H9 (cell line): ENCODE results near the gene ZNF366. TPM values are rescaled to one million over a fixed set of nuclear protein-coding genes. Genes with fewer than 3 reads are reported as not detected.

Source experiments
- DNase-seq: peaks from one replicate; pipeline ENCODE4 v3.0.0-alpha.2; 2017
- H2AFZ ChIP-seq: one replicate; pipeline ENCODE4 v1.6.1; 2013; ENCODE audit warnings: mild to moderate bottlenecking, low read length, control low read depth, moderate library complexity
- H2AK5ac ChIP-seq: 2 replicates; pipeline ENCODE4 v1.6.1; 2013; ENCODE audit warnings: low read length, control low read depth, mixed read lengths; ENCODE audit not compliant: insufficient read length
- H2BK120ac ChIP-seq: one replicate; pipeline ENCODE4 v1.6.1; 2013; ENCODE audit warnings: low read depth, mild to moderate bottlenecking, low read length, control low read depth, inconsistent platforms; ENCODE audit not compliant: poor library complexity, severe bottlenecking
- H2BK12ac ChIP-seq: 2 replicates; pipeline ENCODE4 v1.6.1; 2013; ENCODE audit warnings: low read length, control low read depth, mixed read lengths, low read depth; ENCODE audit not compliant: insufficient read length
- H2BK15ac ChIP-seq: 2 replicates; pipeline ENCODE4 v1.6.1; 2013; ENCODE audit warnings: low read depth, low read length, control low read depth
- H2BK20ac ChIP-seq: one replicate; pipeline ENCODE4 v1.6.1; 2013; ENCODE audit warnings: low read depth, mild to moderate bottlenecking, low read length, control low read depth, inconsistent platforms; ENCODE audit not compliant: poor library complexity, severe bottlenecking
- H2BK5ac ChIP-seq: 2 replicates; pipeline ENCODE4 v1.6.1; 2013; ENCODE audit warnings: low read length, control low read depth, mixed read lengths; ENCODE audit not compliant: insufficient read length
- H3K14ac ChIP-seq: 2 replicates; pipeline ENCODE4 v1.6.1; 2013; ENCODE audit warnings: low read length, control low read depth; ENCODE audit not compliant: insufficient read depth
- H3K18ac ChIP-seq: 2 replicates; pipeline ENCODE4 v1.6.1; 2013; ENCODE audit warnings: low read depth, mild to moderate bottlenecking, mixed read lengths, low read length, control low read depth; ENCODE audit not compliant: insufficient read length
- H3K23ac ChIP-seq: 2 replicates; pipeline ENCODE4 v1.6.1; 2013; ENCODE audit warnings: low read length, control low read depth, mixed read lengths, low read depth; ENCODE audit not compliant: insufficient read length
- H3K23me2 ChIP-seq: 2 replicates; pipeline ENCODE4 v1.6.1; 2013; ENCODE audit warnings: low read depth, mild to moderate bottlenecking, mixed read lengths, low read length, control low read depth; ENCODE audit not compliant: insufficient read length, poor library complexity, severe bottlenecking
- H3K27ac ChIP-seq: 2 replicates; pipeline ENCODE4 v1.5.1; 2013; ENCODE audit warnings: low read length, control low read depth, mixed read lengths, low read depth; ENCODE audit not compliant: insufficient read length
- H3K27me3 ChIP-seq: 2 replicates; pipeline ENCODE4 v1.6.1; 2013; ENCODE audit warnings: low read length, control low read depth, inconsistent platforms; ENCODE audit not compliant: insufficient read depth
- H3K4ac ChIP-seq: 2 replicates; pipeline ENCODE4 v1.6.1; 2013; ENCODE audit warnings: low read depth, mild to moderate bottlenecking, control low read depth, inconsistent platforms, low read length, moderate library complexity
- H3K4me1 ChIP-seq: 2 replicates; pipeline ENCODE4 v1.6.1; 2013; ENCODE audit warnings: low read length, control low read depth, inconsistent platforms; ENCODE audit not compliant: insufficient read depth
- H3K4me2 ChIP-seq: 2 replicates; pipeline ENCODE4 v1.6.1; 2013; ENCODE audit warnings: low read length, control low read depth, mixed read lengths; ENCODE audit not compliant: insufficient read length, insufficient read depth
- H3K56ac ChIP-seq: 2 replicates; pipeline ENCODE4 v1.6.1; 2013; ENCODE audit warnings: low read depth, mild to moderate bottlenecking, mixed read lengths, low read length, control low read depth; ENCODE audit not compliant: insufficient read length
- H3K79me1 ChIP-seq: 2 replicates; pipeline ENCODE4 v1.6.1; 2013; ENCODE audit warnings: low read depth, mild to moderate bottlenecking, moderate library complexity, low read length, control low read depth, inconsistent platforms; ENCODE audit not compliant: insufficient read depth, poor library complexity, severe bottlenecking
- H3K79me2 ChIP-seq: 2 replicates; pipeline ENCODE4 v1.6.1; 2013; ENCODE audit warnings: low read length, control low read depth, inconsistent platforms; ENCODE audit not compliant: insufficient read depth
- H3K9ac ChIP-seq: 2 replicates; pipeline ENCODE4 v1.6.1; 2013; ENCODE audit warnings: low read length, control low read depth, mixed read lengths; ENCODE audit not compliant: insufficient read length; ENCODE audit errors: extremely low read depth
- H3K9me3 ChIP-seq: one replicate; pipeline ENCODE4 v1.6.1; 2013; ENCODE audit warnings: low read depth, low read length, inconsistent platforms; ENCODE audit not compliant: control insufficient read depth
- H3T11ph ChIP-seq: one replicate; pipeline ENCODE4 v1.6.1; 2013; ENCODE audit warnings: mild to moderate bottlenecking, low read length, control low read depth, inconsistent platforms
- H4K20me1 ChIP-seq: one replicate; pipeline ENCODE4 v1.6.1; 2013; ENCODE audit not compliant: control insufficient read depth, insufficient read length, insufficient read depth
- H4K5ac ChIP-seq: 2 replicates; pipeline ENCODE4 v1.6.1; 2013; ENCODE audit warnings: low read depth, mild to moderate bottlenecking, mixed read lengths, low read length, control low read depth; ENCODE audit not compliant: insufficient read length
- H4K8ac ChIP-seq: replicated peaks from 2 replicates; pipeline ENCODE4 v1.6.1; 2013; ENCODE audit warnings: low read length, control low read depth, mixed read lengths, low read depth; ENCODE audit not compliant: insufficient read length
- H4K91ac ChIP-seq: 2 replicates; pipeline ENCODE4 v1.6.1; 2013; ENCODE audit warnings: low read depth, mild to moderate bottlenecking, moderate library complexity, mixed read lengths, low read length, control low read depth; ENCODE audit not compliant: insufficient read length
- H3K27ac Mint-ChIP-seq, 3 experiments: 2 replicates in 2 of 3; 3 replicates in 1 of 3; pipeline ENCODE4 v1.8.0; 2020 to 2021; ENCODE audit warnings: mixed read lengths in 3 of 3, mild to moderate bottlenecking in 1 of 3, moderate library complexity in 1 of 3
- H3K27me3 Mint-ChIP-seq: 2 replicates; pipeline ENCODE4 v1.8.0; 2021; ENCODE audit warnings: low read depth, mild to moderate bottlenecking, moderate library complexity, mixed read lengths
- H3K36me3 Mint-ChIP-seq, 3 experiments: 2 replicates in 2 of 3; 3 replicates in 1 of 3; pipeline ENCODE4 v1.8.0; 2020 to 2021; ENCODE audit warnings: low read depth in 3 of 3, mixed read lengths in 3 of 3; ENCODE audit not compliant: insufficient read depth in 1 of 3
- H3K4me1 Mint-ChIP-seq, 2 experiments: 2 replicates each; pipeline ENCODE4 v1.8.0; 2020; ENCODE audit warnings: mixed read lengths in 2 of 2
- H3K4me3 Mint-ChIP-seq, 2 experiments: 2 replicates in 1 of 2; 3 replicates in 1 of 2; pipeline ENCODE4 v1.8.0; 2020 to 2021; ENCODE audit warnings: mild to moderate bottlenecking in 2 of 2, mixed read lengths in 2 of 2, moderate library complexity in 1 of 2
- H3K9me3 Mint-ChIP-seq, 2 experiments: 2 replicates in 1 of 2; 3 replicates in 1 of 2; pipeline ENCODE4 v1.8.0; 2020; ENCODE audit warnings: mild to moderate bottlenecking in 2 of 2, mixed read lengths in 2 of 2, moderate library complexity in 1 of 2
- WGBS: extraction: QIAGEN DNeasy Blood & Tissue Kit; methylation state at CpG from one replicate; pipeline ENCODE4 v1.1.7; 2013; ENCODE audit warnings: missing lambda C conversion rate, low lambda C conversion rate, mixed read lengths; ENCODE audit not compliant: insufficient read length; ENCODE audit errors: extremely low coverage; 5-methylcytosine and 5-hydroxymethylcytosine counted together
- total RNA-seq: library from RNA; stranded (reverse); gene quantifications from 2 replicates; pipeline ENCODE4 v1.2.1, GENCODE V29; 2021
- TF ChIP-seq, protein P1 (sequence below): fragments of 200-600 bp; sonication (generic); conservative IDR thresholded peaks from 3 replicates; pipeline ENCODE4 v1.8.0; 2021; ENCODE audit warnings: antibody characterized with exemption, mild to moderate bottlenecking

Gene ZNF366
- total RNA-seq, 1 experiment from 2014 or later = not detected

DNA sequence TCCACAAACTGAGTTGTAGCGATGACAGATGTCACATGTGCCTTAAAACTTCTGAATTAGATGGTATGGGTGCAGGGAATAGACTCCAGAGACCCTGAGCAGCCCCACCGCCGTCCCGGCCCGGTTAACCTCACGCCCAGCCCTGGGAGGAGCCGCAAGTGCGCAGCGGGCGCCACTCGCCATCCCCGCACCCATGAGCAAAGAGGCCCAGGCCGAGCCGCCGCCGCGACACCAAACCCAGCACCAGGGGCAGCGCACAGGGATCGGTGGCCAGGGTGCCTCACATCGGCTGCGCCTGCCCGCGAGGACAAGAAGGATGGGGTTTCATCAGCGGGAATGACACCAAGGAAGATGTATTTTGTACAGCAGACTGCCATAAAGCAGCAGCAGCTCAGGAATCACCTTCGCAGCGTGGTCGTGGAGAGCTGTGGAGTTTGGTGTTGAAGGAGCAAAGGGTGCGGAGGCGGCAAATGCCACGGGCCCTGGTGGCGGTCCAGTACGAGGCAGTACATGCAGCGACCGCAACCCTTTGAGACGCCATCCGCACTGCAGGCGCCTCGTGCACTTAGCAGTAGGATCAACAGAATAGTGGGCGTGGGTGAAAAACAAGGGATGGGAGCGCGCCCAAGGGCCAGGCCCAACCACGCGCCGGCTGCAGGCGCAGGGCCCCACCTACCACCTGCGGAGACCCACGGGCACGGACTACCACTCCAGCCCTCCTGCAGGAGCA lies 89.7 kb downstream of the ZNF366 start:
- DNase-seq = peak; percentile 38
- no peak overlapping the region for H2AK5ac ChIP-seq
- H3K27me3 ChIP-seq = no peaks in the 10 kb centered on the region
- H3K23me2 ChIP-seq = no peaks in the 10 kb centered on the region
- no peak overlapping the region for H2BK12ac ChIP-seq
- H3K9me3 Mint-ChIP-seq = no peaks in the 10 kb centered on the region
- no peak overlapping the region for H2BK120ac ChIP-seq
- no peak overlapping the region for H3K4me3 Mint-ChIP-seq
- H3K36me3 Mint-ChIP-seq = no peaks in the 10 kb centered on the region
- H3K27me3 Mint-ChIP-seq = no peaks in the 10 kb centered on the region
- H3K18ac ChIP-seq = no peak overlapping the region
- no peak overlapping the region; the same call in 1 of the 2 replicates for H3K14ac ChIP-seq
- no peak overlapping the region for H4K8ac ChIP-seq
- WGBS = no CpG with 5 or more reads among the region's 48 CpGs
- H3K27ac Mint-ChIP-seq = no peak overlapping the region
- no peaks in the 10 kb centered on the region for H4K20me1 ChIP-seq
- TF ChIP-seq, protein P1, sequence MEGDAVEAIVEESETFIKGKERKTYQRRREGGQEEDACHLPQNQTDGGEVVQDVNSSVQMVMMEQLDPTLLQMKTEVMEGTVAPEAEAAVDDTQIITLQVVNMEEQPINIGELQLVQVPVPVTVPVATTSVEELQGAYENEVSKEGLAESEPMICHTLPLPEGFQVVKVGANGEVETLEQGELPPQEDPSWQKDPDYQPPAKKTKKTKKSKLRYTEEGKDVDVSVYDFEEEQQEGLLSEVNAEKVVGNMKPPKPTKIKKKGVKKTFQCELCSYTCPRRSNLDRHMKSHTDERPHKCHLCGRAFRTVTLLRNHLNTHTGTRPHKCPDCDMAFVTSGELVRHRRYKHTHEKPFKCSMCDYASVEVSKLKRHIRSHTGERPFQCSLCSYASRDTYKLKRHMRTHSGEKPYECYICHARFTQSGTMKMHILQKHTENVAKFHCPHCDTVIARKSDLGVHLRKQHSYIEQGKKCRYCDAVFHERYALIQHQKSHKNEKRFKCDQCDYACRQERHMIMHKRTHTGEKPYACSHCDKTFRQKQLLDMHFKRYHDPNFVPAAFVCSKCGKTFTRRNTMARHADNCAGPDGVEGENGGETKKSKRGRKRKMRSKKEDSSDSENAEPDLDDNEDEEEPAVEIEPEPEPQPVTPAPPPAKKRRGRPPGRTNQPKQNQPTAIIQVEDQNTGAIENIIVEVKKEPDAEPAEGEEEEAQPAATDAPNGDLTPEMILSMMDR = no peak
- no peak overlapping the region for H3K4ac ChIP-seq
- H3K4me1 Mint-ChIP-seq = peaks cover 3% of the 10 kb centered on the region in 2 experiments; a peak in 1 of 4 replicates
- no peak overlapping the region for H3K4me2 ChIP-seq
- H2AFZ ChIP-seq = no peak overlapping the region
- no peak overlapping the region for H3T11ph ChIP-seq
- no peak overlapping the region for H2BK15ac ChIP-seq
- H3K27ac ChIP-seq = no peak overlapping the region
- H3K9me3 ChIP-seq = no peaks in the 10 kb centered on the region
- no peaks in the 10 kb centered on the region for H3K79me2 ChIP-seq
- H3K4me1 ChIP-seq = no peaks in the 10 kb centered on the region
- H3K79me1 ChIP-seq = no peaks in the 10 kb centered on the region
- H3K56ac ChIP-seq = no peak overlapping the region
- no peak overlapping the region for H2BK20ac ChIP-seq
- no peak overlapping the region for H4K91ac ChIP-seq
- no peak overlapping the region for H3K23ac ChIP-seq
- H2BK5ac ChIP-seq = no peak overlapping the region
- no peak overlapping the region for H4K5ac ChIP-seq
- H3K9ac ChIP-seq = no peak overlapping the region
